Measurements from ENCODE around the gene POLQ.

DNA sequence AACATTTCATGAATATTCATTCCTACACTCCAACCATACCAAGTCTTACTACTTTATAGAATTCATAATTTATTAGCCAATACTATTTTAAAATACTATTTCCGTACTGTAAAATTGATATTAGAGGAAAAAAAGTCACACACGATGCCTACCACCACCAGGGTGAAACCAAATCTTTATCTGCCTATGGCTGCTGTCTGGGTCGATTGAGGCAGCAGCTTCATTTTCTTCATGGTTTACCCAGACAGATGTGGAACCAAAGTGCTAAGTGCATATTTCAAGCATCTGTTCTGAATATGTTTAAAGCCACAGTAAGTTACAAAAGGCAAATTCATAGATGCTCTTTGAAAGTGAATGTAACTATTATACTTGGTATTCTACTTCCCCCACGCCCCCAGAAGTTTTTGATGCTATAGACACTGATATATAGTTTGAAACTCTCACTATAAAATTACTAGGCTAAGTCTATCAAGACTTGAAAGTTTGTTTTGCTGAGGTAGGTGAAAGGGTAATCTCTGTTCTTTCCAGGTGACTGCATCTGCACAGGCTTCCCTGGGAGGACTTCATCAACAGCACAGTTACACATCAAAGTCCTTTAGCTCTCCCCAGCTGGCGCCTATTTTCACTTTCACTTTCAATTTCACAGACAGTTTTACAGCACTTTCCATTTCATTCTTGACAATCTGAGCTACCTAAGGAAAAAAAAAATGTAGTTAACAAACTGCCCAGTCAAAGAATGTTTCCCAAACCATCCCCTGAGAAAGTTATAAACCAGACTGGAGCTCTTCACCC is 113.9 kb downstream of the POLQ start:
- TF ChIP-seq, protein P1, sequence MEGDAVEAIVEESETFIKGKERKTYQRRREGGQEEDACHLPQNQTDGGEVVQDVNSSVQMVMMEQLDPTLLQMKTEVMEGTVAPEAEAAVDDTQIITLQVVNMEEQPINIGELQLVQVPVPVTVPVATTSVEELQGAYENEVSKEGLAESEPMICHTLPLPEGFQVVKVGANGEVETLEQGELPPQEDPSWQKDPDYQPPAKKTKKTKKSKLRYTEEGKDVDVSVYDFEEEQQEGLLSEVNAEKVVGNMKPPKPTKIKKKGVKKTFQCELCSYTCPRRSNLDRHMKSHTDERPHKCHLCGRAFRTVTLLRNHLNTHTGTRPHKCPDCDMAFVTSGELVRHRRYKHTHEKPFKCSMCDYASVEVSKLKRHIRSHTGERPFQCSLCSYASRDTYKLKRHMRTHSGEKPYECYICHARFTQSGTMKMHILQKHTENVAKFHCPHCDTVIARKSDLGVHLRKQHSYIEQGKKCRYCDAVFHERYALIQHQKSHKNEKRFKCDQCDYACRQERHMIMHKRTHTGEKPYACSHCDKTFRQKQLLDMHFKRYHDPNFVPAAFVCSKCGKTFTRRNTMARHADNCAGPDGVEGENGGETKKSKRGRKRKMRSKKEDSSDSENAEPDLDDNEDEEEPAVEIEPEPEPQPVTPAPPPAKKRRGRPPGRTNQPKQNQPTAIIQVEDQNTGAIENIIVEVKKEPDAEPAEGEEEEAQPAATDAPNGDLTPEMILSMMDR (IDR thresholded peaks at IDR 0.05; ENCODE audit: insufficient read depth, low read depth, low read length), result no peak
- no peak for TF ChIP-seq EZH2 (IDR thresholded peaks at IDR 0.05; ENCODE audit: insufficient read depth, low read length)
